HFFc6 (cell line): Measurements from ENCODE around the gene STBD1. TPM values are rescaled to one million over a fixed set of nuclear protein-coding genes. Genes with fewer than 3 reads are reported as not detected.
"Not testable (repeated sequence)": the region's sequence is repeated elsewhere in the genome, so short reads cannot be mapped to it uniquely, and the experiment has no call there.

Source experiments
- DNase-seq: peaks from one replicate; pipeline ENCODE4 v3.0.0-alpha.2; 2018
- H3K27ac Mint-ChIP-seq: 2 replicates; pipeline ENCODE4 v1.8.0; 2020; ENCODE audit warnings: mild to moderate bottlenecking, mixed read lengths
- H3K27me3 Mint-ChIP-seq: 2 replicates; pipeline ENCODE4 v1.8.0; 2021; ENCODE audit warnings: mild to moderate bottlenecking, moderate library complexity, mixed read lengths; ENCODE audit not compliant: insufficient read depth
- H3K36me3 Mint-ChIP-seq: 2 replicates; pipeline ENCODE4 v1.8.0; 2021; ENCODE audit warnings: low read depth, mixed read lengths
- H3K4me1 Mint-ChIP-seq: 2 replicates; pipeline ENCODE4 v1.8.0; 2020; ENCODE audit warnings: low read depth, mixed read lengths
- H3K4me3 Mint-ChIP-seq: 2 replicates; pipeline ENCODE4 v1.8.0; 2020; ENCODE audit warnings: mild to moderate bottlenecking, moderate library complexity, mixed read lengths
- H3K9me3 Mint-ChIP-seq: 2 replicates; pipeline ENCODE4 v1.8.0; 2020; ENCODE audit warnings: mild to moderate bottlenecking, mixed read lengths
- total RNA-seq, 6 experiments: library from RNA; stranded (reverse); fragmentation: NEBNext Ultra II Directional; extraction: Animal tissue kit (Norgen Biotek cat#: 25700); gene quantifications; 2 replicates in 1 of 6; 3 replicates in 5 of 6; pipeline ENCODE4 v1.2.3, GENCODE V29; 2021
- TF ChIP-seq, protein P1 (sequence below): fragments of 200-600 bp; sonication (generic); IDR thresholded peaks from 2 replicates; pipeline ENCODE4 v1.5.0; 2021; ENCODE audit warnings: antibody characterized with exemption, mild to moderate bottlenecking

The STBD1 gene
- total RNA-seq, 6 experiments from 2014 or later: 4.3 to 6.0 (median 5.4) TPM

DNA sequence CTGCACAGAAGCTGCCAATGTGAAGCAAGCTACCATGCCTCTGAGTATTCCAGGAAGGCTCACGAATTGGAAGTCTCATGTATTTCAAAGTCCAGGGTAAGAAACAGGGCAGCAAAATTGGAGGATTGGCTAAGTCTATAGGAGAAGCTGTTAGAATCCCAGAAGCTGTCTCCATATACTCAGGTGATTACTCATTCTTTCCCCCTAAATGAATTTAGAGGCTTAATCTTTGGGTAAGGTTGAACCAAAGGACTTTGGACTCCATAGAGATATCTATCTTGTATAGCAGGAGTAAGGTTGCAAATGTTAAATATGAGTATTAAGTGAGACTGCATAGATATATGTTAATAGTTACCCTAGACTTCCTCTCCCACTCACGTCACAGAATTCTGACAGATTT, 36.3 kb downstream of the STBD1 start:
- peaks cover 26% of the 10 kb centered on the region for H3K27me3 Mint-ChIP-seq
- H3K36me3 Mint-ChIP-seq: no peaks in the 10 kb centered on the region
- H3K27ac Mint-ChIP-seq: no peak overlapping the region
- TF ChIP-seq, protein P1, sequence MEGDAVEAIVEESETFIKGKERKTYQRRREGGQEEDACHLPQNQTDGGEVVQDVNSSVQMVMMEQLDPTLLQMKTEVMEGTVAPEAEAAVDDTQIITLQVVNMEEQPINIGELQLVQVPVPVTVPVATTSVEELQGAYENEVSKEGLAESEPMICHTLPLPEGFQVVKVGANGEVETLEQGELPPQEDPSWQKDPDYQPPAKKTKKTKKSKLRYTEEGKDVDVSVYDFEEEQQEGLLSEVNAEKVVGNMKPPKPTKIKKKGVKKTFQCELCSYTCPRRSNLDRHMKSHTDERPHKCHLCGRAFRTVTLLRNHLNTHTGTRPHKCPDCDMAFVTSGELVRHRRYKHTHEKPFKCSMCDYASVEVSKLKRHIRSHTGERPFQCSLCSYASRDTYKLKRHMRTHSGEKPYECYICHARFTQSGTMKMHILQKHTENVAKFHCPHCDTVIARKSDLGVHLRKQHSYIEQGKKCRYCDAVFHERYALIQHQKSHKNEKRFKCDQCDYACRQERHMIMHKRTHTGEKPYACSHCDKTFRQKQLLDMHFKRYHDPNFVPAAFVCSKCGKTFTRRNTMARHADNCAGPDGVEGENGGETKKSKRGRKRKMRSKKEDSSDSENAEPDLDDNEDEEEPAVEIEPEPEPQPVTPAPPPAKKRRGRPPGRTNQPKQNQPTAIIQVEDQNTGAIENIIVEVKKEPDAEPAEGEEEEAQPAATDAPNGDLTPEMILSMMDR: no peak
- H3K9me3 Mint-ChIP-seq: peaks cover 7% of the 10 kb centered on the region; the same call in 1 of the 2 replicates
- DNase-seq: no peak
- H3K4me3 Mint-ChIP-seq: no peak overlapping the region
- H3K4me1 Mint-ChIP-seq: peaks cover 5% of the 10 kb centered on the region

DNA sequence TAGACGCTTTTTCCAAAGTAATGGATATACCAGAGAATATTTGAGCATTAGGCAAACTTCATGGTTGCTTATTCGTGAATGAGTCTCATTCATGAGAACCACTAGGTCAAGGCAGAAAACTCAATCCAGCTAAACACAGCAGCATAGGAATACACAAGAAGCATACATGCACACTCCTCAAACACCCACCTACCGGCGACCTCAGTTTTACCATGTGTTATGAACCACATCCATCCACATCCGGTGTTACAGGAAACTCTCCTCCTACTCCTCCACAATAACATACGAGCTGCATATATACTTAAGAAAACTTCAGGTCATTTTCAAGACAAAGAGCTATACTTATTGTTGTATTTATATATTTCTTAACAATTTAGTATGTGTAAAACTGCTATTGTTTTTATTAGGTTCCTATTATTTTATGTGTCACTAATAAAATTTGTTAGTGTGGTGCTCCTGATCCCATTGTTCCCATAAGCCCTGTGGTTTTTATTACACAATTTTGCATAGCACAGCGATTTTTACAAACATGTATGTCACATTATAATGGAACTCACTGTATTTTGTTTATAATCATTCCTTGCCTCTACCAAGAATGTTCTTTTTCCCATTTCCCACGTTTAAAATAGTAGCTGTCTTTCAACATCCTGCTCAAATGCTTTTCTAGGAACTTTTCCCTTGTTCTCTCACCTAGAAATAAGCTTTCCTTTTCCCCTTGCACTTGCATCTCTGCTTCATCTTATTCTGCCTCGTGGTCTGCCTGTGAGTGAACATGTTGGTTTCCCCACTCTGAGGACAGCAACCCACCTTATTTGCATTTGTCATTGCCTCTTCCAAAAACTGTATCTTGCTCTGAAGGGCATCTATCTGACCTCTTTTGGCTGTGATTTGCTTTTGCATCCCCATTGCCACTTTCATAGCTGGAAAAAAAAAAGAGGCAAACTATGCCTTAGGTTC, 48.3 kb downstream of the STBD1 start:
- peaks cover 18% of the 10 kb centered on the region for H3K27me3 Mint-ChIP-seq
- no peak overlapping the region for H3K4me3 Mint-ChIP-seq
- DNase-seq: no peak
- H3K4me1 Mint-ChIP-seq: no peaks in the 10 kb centered on the region
- H3K36me3 Mint-ChIP-seq: no peaks in the 10 kb centered on the region; the same call in 1 of the 2 replicates
- H3K9me3 Mint-ChIP-seq: peaks cover 4% of the 10 kb centered on the region; the same call in 1 of the 2 replicates
- TF ChIP-seq, protein P1: no peak
- H3K27ac Mint-ChIP-seq: no peak overlapping the region

DNA sequence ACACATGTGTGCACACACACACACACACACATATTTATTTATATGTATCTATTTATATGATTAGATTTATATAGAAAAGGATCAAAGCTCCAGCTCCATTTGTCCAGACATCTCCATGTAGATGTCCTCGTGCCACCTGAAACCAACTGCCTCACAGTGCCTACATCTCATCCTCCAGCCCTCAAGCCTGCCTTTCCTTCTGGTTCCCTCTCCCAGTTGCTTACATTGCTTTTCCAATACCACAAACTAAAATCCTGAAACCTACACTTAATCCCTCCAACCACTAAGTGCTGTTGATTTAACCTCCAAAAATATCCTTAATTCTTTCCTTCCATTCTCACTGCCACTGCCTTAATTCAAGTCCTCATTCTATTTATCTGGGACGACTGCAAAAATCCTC, 51.4 kb downstream of the STBD1 start:
- DNase-seq: no peak
- no peaks in the 10 kb centered on the region; the same call in 1 of the 2 replicates for H3K36me3 Mint-ChIP-seq
- TF ChIP-seq, protein P1: no peak
- no peaks in the 10 kb centered on the region for H3K4me1 Mint-ChIP-seq
- H3K9me3 Mint-ChIP-seq: peaks cover 11% of the 10 kb centered on the region
- no peak overlapping the region for H3K4me3 Mint-ChIP-seq
- H3K27me3 Mint-ChIP-seq: peaks cover 18% of the 10 kb centered on the region
- no peak overlapping the region for H3K27ac Mint-ChIP-seq

DNA sequence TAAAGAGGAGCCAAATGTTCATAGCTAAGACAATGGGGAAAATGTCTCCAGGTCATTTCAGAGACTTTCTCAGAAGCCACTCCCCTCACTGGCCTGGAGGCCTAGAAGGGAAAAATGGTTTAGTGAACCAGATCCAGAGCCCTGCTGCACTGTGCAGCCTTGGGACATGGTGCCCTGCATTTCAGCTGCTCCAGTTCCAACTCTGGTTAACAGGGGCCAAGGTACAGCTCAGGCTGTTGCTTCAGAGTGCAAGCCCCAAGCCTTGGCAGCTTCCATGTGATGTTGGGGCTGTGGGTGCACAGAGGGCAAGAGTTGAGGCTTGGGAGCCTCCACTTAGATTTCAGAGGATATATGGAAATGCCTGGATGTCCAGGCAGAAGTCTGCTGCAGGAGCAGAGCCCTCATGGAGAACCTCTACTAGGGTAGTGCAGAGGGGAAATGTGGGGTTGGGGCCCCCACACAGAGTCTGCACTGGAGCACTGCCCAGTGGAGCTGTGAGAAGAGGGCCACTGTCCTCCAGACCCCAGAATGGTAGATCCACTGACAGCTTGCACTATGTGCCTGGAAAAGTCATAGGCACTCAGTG, 53.4 kb downstream of the STBD1 start:
- H3K36me3 Mint-ChIP-seq, DNase-seq, H3K27ac Mint-ChIP-seq, H3K4me3 Mint-ChIP-seq: not testable (repeated sequence)
- peaks cover 12% of the 10 kb centered on the region for H3K4me1 Mint-ChIP-seq
- H3K27me3 Mint-ChIP-seq: peaks cover 14% of the 10 kb centered on the region
- peaks cover 11% of the 10 kb centered on the region for H3K9me3 Mint-ChIP-seq

Other genes starting within 250 kb of the STBD1 start
- gene ART3, start 232.0 kb upstream of the STBD1 start, total RNA-seq: not detected
- gene NUP54, start 158.3 kb upstream of the STBD1 start, total RNA-seq: 10 to 100 TPM; 25.7 to 37.8 (median 33.3) TPM
- 100 to 1,000 TPM; 126 to 145 (median 138) TPM for gene SCARB2, start 92.9 kb upstream of the STBD1 start, total RNA-seq
- gene FAM47E, start 55.0 kb upstream of the STBD1 start, total RNA-seq: under 1 TPM in 1 of 6 experiments, not detected in 5; 0.17 TPM
- gene CCDC158, start 114.4 kb downstream of the STBD1 start, total RNA-seq: under 1 TPM in 1 of 6 experiments, not detected in 5; 0.05 TPM
- 10 to 100 TPM; 39.1 to 98.7 (median 40.9) TPM for gene SHROOM3, start 128.5 kb downstream of the STBD1 start, total RNA-seq